Mesendoderm (in vitro differentiated cells): ENCODE measurements around the gene LIM2.

Experiments
- DNase-seq: peaks from one replicate; pipeline ENCODE4 v3.0.0; 2013
- H2AK5ac ChIP-seq: 2 replicates; pipeline ENCODE4 v1.6.1; 2013; ENCODE audit warnings: low read length, inconsistent platforms
- H2BK120ac ChIP-seq: 2 replicates; pipeline ENCODE4 v1.6.1; 2013; ENCODE audit warnings: low read depth, mild to moderate bottlenecking, low read length, moderate library complexity, mixed read lengths
- H2BK15ac ChIP-seq: replicated peaks from 2 replicates; pipeline ENCODE4 v1.6.1; 2013; ENCODE audit warnings: low read depth, mild to moderate bottlenecking, moderate library complexity
- H2BK5ac ChIP-seq: 2 replicates; pipeline ENCODE4 v1.6.1; 2013; ENCODE audit warnings: low read length, inconsistent platforms
- H3K18ac ChIP-seq: 2 replicates; pipeline ENCODE4 v1.6.1; 2013; ENCODE audit warnings: mild to moderate bottlenecking, low read length, mixed read lengths
- H3K23ac ChIP-seq: one replicate; pipeline ENCODE4 v1.6.1; 2013; ENCODE audit warnings: low read length
- H3K27ac ChIP-seq: 2 replicates; pipeline ENCODE4 v1.5.1; 2013; ENCODE audit warnings: low read depth, mild to moderate bottlenecking, inconsistent platforms, low read length, moderate library complexity
- H3K27me3 ChIP-seq: 2 replicates; pipeline ENCODE4 v1.6.1; 2013; ENCODE audit warnings: low read length, control low read depth, mild to moderate bottlenecking, inconsistent platforms; ENCODE audit not compliant: insufficient read depth, poor library complexity
- H3K36me3 ChIP-seq: 2 replicates; pipeline ENCODE4 v1.6.1; 2013; ENCODE audit warnings: low read length, inconsistent platforms; ENCODE audit not compliant: control insufficient read depth, insufficient read depth
- H3K4ac ChIP-seq: one replicate; pipeline ENCODE4 v1.6.1; 2013; ENCODE audit warnings: low read depth, mild to moderate bottlenecking, low read length, moderate library complexity
- H3K4me1 ChIP-seq: 2 replicates; pipeline ENCODE4 v1.6.1; 2013; ENCODE audit warnings: low read depth, low read length, inconsistent platforms; ENCODE audit not compliant: control insufficient read depth
- H3K4me2 ChIP-seq: 2 replicates; pipeline ENCODE4 v1.6.1; 2013; ENCODE audit warnings: low read length
- H3K4me3 ChIP-seq: 2 replicates; pipeline ENCODE4 v1.5.1; 2013; ENCODE audit warnings: mild to moderate bottlenecking, low read length
- H3K56ac ChIP-seq: one replicate; pipeline ENCODE4 v1.6.1; 2013; ENCODE audit warnings: low read length
- H3K79me1 ChIP-seq: 2 replicates; pipeline ENCODE4 v1.6.1; 2013; ENCODE audit warnings: low read length, inconsistent platforms
- H3K79me2 ChIP-seq: 2 replicates; pipeline ENCODE4 v1.6.1; 2013; ENCODE audit warnings: mild to moderate bottlenecking, low read length; ENCODE audit not compliant: control insufficient read depth, insufficient read depth
- H3K9ac ChIP-seq: 2 replicates; pipeline ENCODE4 v1.6.1; 2013; ENCODE audit warnings: low read length, inconsistent platforms
- H4K5ac ChIP-seq: one replicate; pipeline ENCODE4 v1.6.1; 2013; ENCODE audit warnings: low read length
- H4K8ac ChIP-seq: one replicate; pipeline ENCODE4 v1.6.1; 2013; ENCODE audit warnings: low read depth, mild to moderate bottlenecking, control low read depth, low read length, moderate library complexity
- WGBS: extraction: QIAGEN DNeasy Blood & Tissue Kit; methylation state at CpG from one replicate; pipeline ENCODE4 v1.1.7; 2013; ENCODE audit warnings: low lambda C conversion rate, missing lambda C conversion rate; ENCODE audit not compliant: insufficient coverage; ENCODE audit errors: extremely low coverage; 5-methylcytosine and 5-hydroxymethylcytosine counted together

LIM2 gene

GRCh38 chr19:51372021-51372648, 15.6 kb downstream of the LIM2 start:
- Histone ChIP-seq H3K27ac (no peak overlapping the region), H4K8ac (no peak overlapping the region), H3K27me3 (no peaks in the 10 kb centered on the region), H3K4me3 (no peak overlapping the region), H2AK5ac (no peak overlapping the region), H2BK120ac (no peak overlapping the region), H3K9ac (no peak overlapping the region), H3K23ac (no peak overlapping the region), H3K56ac (peak overlapping the region; percentile 5), H4K5ac (no peak overlapping the region), H3K4ac (no peak overlapping the region), H3K79me1 (peaks cover 2% of the 10 kb centered on the region), H3K18ac (no peak overlapping the region), H2BK5ac (no peak overlapping the region), H3K4me1 (peaks cover 6% of the 10 kb centered on the region), H3K36me3 (no peaks in the 10 kb centered on the region), H2BK15ac (no peak overlapping the region), H3K4me2 (no peak overlapping the region), H3K79me2 (no peaks in the 10 kb centered on the region)
- WGBS, result no CpG with 5 or more reads among the region's 18 CpGs
- DNase-seq, result no peak

- H2BK5ac ChIP-seq, result no peak overlapping the region
- no peak overlapping the region for H2AK5ac ChIP-seq
- no peak overlapping the region for H3K18ac ChIP-seq
- no peak overlapping the region for H3K4me3 ChIP-seq
- H3K23ac ChIP-seq, result no peak overlapping the region
- DNase-seq, result no peak
- no peak overlapping the region for H2BK120ac ChIP-seq
- H3K27ac ChIP-seq, result no peak overlapping the region
- H3K79me1 ChIP-seq, result peaks cover 2% of the 10 kb centered on the region
- no peak overlapping the region for H2BK15ac ChIP-seq
- H3K4me1 ChIP-seq, result peaks cover 6% of the 10 kb centered on the region
- H4K8ac ChIP-seq, result no peak overlapping the region
- H3K56ac ChIP-seq, result no peak overlapping the region
- no peaks in the 10 kb centered on the region for H3K27me3 ChIP-seq
- H3K36me3 ChIP-seq, result no peaks in the 10 kb centered on the region
- H3K4me2 ChIP-seq, result no peak overlapping the region
- no peak overlapping the region for H3K9ac ChIP-seq
- WGBS, result no CpG with 5 or more reads among the region's 8 CpGs
- H4K5ac ChIP-seq, result no peak overlapping the region
- no peak overlapping the region for H3K4ac ChIP-seq
- no peaks in the 10 kb centered on the region for H3K79me2 ChIP-seq
Measured at GRCh38 chr19:51371186-51371690, 16.5 kb downstream of the LIM2 start.

GRCh38 chr19:51370230-51370629, 17.5 kb downstream of the LIM2 start:
- no peak for DNase-seq
- Histone ChIP-seq H3K56ac (no peak overlapping the region), H3K4me3 (no peak overlapping the region), H3K79me2 (no peaks in the 10 kb centered on the region), H3K18ac (no peak overlapping the region), H4K8ac (no peak overlapping the region), H2BK5ac (no peak overlapping the region), H2AK5ac (no peak overlapping the region), H3K27ac (no peak overlapping the region), H3K9ac (no peak overlapping the region), H3K23ac (no peak overlapping the region), H2BK120ac (no peak overlapping the region), H3K4me1 (peaks cover 7% of the 10 kb centered on the region), H3K4me2 (no peak overlapping the region), H3K4ac (no peak overlapping the region), H3K79me1 (peaks cover 2% of the 10 kb centered on the region), H2BK15ac (no peak overlapping the region), H3K27me3 (no peaks in the 10 kb centered on the region), H3K36me3 (no peaks in the 10 kb centered on the region), H4K5ac (no peak overlapping the region)
- no CpG with 5 or more reads among the region's 4 CpGs for WGBS

- no peaks in the 10 kb centered on the region for H3K79me2 ChIP-seq
- no peaks in the 10 kb centered on the region for H3K27me3 ChIP-seq
- no peaks in the 10 kb centered on the region for H3K36me3 ChIP-seq
- H2BK15ac ChIP-seq, result no peak within 1 kb of the TSS
- peak within 1 kb of the TSS; percentile 78 for H2AK5ac ChIP-seq
- H2BK120ac ChIP-seq, result no peak within 1 kb of the TSS
- H4K8ac ChIP-seq, result no peak within 1 kb of the TSS
- H3K4me1 ChIP-seq, result peaks cover 11% of the 10 kb centered on the region
- peak within 1 kb of the TSS; percentile 85 for H3K4me2 ChIP-seq
- H3K4ac ChIP-seq, result peak within 1 kb of the TSS; percentile 56
- H3K27ac ChIP-seq, result peak within 1 kb of the TSS; percentile 21
- peak within 1 kb of the TSS; percentile 65 for H3K4me3 ChIP-seq
- H3K18ac ChIP-seq, result peak within 1 kb of the TSS; percentile 15
- peak within 1 kb of the TSS; percentile 97 for H3K9ac ChIP-seq
- peak within 1 kb of the TSS; percentile 100 for H3K56ac ChIP-seq
- no peak within 1 kb of the TSS for H4K5ac ChIP-seq
- DNase-seq, result peak; percentile 36
- H2BK5ac ChIP-seq, result peak within 1 kb of the TSS; percentile 98
- peak within 1 kb of the TSS; percentile 94 for H3K23ac ChIP-seq
- WGBS, result no CpG with 5 or more reads among the region's 23 CpGs
- H3K79me1 ChIP-seq, result peaks cover 4% of the 10 kb centered on the region
Measured at GRCh38 chr19:51368366-51369282, 19.1 kb downstream of the LIM2 start, which contains the start of gene CLDND2. CLDND2 (minus strand) TSS chr19:51369003; CDS start chr19:51368577, 426 bp downstream.

GRCh38 chr19:51367565-51368365, 20.0 kb downstream of the LIM2 start:
- no peak overlapping the region for H2BK120ac ChIP-seq
- no peaks in the 10 kb centered on the region for H3K79me2 ChIP-seq
- peak overlapping the region; percentile 15 for H3K18ac ChIP-seq
- H4K5ac ChIP-seq, result no peak overlapping the region
- H3K4me2 ChIP-seq, result peak overlapping the region; percentile 85
- no peak overlapping the region for H2BK15ac ChIP-seq
- H3K27me3 ChIP-seq, result no peaks in the 10 kb centered on the region
- H3K27ac ChIP-seq, result peak overlapping the region; percentile 21
- H4K8ac ChIP-seq, result no peak overlapping the region
- DNase-seq, result peak; percentile 99
- H3K9ac ChIP-seq, result peak overlapping the region; percentile 97
- H3K56ac ChIP-seq, result peak overlapping the region; percentile 100
- peak overlapping the region; percentile 98 for H2BK5ac ChIP-seq
- peak overlapping the region; percentile 78 for H2AK5ac ChIP-seq
- H3K4me3 ChIP-seq, result peak overlapping the region; percentile 65
- no CpG with 5 or more reads among the region's 64 CpGs for WGBS
- H3K36me3 ChIP-seq, result no peaks in the 10 kb centered on the region
- H3K79me1 ChIP-seq, result peaks cover 4% of the 10 kb centered on the region
- peak overlapping the region; percentile 56 for H3K4ac ChIP-seq
- H3K23ac ChIP-seq, result peak overlapping the region; percentile 94
- peaks cover 15% of the 10 kb centered on the region for H3K4me1 ChIP-seq
